ENCODE results near the gene TAPBPL. TPM values are rescaled to one million over a fixed set of nuclear protein-coding genes. Genes with fewer than 3 reads are reported as not detected.

Gene TAPBPL
- polyA plus RNA-seq, 4 donors, result 15.5 to 25.6 (median 19.5) TPM

DNA sequence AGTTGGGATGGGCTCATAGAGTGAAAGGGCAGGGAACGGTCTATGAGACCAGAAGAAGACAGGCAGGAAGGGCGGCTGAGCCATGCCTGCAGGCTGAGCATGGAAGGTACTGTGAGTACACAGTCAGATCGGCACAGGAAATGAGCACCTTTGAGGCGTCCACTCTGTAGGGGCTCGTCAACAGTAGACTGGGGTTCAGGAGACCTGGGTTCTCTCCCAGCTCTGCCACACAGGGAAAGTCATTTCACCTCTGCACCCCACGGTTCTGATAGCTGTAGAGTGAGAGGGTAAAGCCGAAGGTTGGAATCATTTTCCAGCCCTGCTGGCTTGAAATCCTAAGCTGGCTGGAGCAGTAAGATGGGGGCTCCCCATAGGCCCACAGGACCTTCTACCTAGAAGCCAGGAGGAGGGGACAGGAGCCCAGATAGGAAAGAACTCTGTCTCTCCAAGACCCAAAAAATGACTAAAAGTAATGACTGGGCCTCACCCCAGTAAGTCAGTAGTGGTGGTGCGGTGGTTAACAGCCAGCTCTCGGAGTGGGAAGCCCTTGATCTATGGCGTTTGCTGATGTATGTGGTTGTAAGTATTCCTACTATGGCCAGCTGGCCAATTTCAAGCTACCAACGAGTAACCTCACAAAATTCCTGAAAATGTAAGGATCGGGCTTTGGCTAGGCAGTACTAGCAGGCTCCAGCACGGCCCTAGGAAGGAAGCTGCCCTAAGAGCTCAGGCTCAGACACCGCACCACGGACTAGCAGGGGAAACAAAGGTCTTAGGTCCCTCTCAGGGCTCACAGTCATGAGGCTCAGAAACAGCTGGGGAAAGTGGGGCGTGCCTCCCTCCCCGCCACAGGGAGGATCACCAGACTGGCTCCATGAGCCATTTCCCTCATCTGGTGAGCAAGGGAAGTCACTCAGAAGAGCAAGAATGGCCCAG, 17.4 kb upstream of the TAPBPL start:
- DNase-seq (ENCODE audit: low read depth in 4 of 4, low spot score in 2 of 4), result no peak

DNA sequence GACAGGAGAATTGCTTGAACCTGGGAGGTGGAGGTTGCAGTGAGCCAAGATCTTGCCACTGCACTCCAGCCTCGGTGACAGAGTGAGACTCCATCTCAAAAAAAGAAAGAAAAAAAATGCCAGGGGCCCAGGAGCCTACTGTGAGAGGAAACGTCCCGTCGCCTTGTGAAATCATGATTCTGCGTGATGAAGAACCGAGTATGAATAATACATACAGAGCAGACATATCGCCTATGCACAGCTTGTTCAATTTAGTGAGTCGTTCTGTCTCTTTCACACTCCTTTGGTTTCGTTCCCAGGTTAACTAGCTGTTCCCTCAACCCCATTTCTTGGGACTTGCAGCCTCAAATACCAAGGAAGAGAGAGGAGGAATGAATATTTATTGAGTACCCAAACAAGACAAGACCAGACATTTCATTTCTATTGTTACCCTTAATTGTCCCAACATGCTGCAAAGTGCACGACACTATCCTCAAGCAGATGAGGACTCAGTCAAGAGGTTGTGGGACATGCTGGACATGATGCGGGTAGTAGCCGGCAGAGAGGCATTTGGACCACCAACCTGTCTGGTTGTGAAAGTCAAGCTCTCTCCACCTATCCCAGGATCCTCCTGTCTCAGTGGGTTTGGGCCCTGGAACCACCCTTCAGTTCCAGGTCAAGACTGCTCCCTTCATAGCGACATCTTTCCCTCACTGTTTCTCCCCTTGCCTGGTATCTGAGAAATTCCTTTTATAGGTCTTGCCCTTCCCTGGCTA, 15.7 kb upstream of the TAPBPL start:
- DNase-seq (ENCODE audit: low read depth in 4 of 4, low spot score in 2 of 4), result no peak

DNA sequence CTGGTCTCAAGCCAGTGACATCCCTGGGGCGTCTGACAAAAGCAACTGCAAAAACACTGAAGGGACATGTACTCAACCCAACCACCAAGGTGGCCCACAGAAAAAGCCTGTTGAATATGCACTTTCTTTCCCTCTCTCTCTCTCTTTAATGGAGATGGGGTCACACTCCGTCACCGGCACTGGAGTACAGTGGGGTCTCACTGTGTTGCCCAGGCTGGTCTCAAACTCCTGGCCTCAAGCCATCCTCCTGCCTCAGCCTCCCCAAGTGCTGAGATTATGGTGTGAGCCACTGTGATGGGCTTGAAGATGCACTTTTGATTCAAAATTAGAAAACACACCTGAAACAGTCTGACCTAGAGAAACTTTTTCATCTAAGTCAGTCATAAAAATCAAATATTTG, 14.3 kb upstream of the TAPBPL start:
- DNase-seq (ENCODE audit: low read depth in 4 of 4, low spot score in 2 of 4), result no peak

DNA sequence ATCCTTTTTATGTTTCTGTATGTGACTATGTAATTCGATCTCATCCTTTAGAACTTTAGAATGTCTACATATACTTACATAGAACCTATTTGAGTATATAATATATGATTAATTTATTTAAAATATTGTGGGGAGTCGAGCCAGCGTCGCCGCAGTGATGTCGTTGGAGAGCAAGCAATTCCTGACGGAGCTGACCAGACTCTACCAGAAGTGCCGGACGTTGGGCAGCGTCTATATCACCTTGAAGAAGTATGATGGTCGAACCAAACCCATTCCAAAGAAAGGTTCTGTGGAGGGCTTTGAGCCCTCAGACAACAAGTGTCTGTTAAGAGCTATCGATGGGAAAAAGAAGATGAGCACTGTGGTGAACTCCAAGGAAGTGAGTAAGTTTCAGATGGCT, 13.5 kb upstream of the TAPBPL start:
- DNase-seq (ENCODE audit: low read depth in 4 of 4, low spot score in 2 of 4), result no peak

DNA sequence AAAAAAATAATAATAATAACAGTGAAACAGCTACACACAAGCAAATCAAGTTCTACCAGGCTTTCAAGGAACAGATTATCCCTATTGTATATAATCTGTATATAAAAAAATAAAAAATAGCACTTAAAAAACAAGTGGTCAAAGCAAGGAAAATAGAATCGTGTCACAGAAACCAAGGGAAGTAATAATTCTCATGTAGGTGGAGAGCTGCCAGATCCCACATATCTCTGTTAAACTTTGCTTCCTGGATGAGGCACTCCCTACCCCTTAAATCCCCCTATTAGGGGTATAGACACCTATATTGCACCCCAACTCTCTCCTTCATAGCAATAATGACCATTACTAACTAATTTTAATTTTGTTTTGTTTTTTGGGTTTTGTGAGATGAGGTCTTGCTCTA, 11.5 kb upstream of the TAPBPL start:
- DNase-seq (ENCODE audit: low read depth in 4 of 4, low spot score in 2 of 4), result no peak

DNA sequence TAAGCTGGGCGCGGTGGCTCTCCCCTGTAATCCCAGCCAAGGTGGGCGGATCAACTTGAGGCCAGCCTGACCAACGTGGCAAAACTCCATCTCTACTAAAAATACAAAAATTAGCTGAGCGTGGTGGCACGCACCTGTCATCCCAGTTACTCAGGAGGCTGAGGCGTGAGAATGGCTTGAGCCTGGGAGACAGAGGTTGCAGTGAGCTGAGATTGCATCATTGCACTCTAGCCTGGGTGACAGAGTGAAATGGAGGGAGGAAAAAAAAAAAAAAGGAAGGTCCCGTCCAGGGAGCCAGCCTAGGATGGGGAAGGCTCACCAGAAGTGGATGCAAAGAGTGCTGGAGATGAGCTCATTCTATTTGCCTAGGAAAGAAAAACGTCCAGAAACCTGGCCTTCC, 9.0 kb upstream of the TAPBPL start:
- no peak for DNase-seq (ENCODE audit: low read depth in 4 of 4, low spot score in 2 of 4)

DNA sequence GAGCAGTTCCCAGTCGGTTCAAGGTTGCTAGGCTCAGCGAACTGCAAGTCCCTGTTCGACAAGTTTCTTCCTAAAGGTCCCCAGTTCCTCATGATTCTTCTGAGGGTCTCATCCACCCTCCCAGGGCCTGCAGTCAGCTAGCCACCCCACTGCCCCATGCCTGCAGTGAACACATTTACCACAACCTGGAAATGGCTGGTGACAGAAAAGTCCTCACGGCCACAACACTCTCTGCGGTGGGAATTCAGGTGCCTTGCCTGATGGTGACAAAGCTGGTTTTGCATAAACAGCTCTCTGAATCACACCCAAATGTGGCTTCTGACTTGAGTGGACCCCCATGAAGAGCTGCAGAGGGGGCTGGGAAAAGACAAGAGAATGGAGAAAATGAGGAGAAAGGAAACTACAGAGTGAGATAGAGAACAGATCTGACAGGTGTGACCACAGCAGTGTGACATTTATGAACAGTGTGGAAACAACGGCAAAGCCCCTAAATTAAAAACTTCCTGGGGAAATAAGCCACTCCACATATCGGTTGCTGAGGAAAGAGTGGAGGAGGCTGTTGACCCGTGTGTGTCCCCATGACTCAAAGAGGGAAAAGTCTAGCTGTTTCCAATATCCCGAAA, 8.4 kb upstream of the TAPBPL start:
- no peak for DNase-seq (ENCODE audit: low read depth in 4 of 4, low spot score in 2 of 4)

DNA sequence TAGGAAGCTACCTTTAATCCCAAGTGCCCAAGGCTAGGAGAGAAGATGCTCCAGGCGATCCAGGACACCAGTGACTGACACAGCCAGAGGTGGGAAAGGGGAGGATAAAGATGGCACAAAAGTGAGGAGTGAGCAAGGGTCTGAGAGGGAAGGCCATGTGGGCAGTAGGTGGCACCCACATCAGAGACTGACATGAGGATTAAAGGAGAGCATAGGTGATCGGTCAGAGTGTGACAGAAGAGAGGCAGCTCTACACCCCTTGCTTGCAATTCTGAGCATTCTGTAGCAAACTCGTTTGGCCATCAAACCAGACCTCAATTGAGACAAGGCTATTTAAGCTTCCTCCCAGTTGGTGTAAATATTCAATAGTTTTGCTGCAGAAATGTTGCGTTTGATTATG, 7.8 kb upstream of the TAPBPL start:
- no peak for DNase-seq (ENCODE audit: low read depth in 4 of 4, low spot score in 2 of 4)

DNA sequence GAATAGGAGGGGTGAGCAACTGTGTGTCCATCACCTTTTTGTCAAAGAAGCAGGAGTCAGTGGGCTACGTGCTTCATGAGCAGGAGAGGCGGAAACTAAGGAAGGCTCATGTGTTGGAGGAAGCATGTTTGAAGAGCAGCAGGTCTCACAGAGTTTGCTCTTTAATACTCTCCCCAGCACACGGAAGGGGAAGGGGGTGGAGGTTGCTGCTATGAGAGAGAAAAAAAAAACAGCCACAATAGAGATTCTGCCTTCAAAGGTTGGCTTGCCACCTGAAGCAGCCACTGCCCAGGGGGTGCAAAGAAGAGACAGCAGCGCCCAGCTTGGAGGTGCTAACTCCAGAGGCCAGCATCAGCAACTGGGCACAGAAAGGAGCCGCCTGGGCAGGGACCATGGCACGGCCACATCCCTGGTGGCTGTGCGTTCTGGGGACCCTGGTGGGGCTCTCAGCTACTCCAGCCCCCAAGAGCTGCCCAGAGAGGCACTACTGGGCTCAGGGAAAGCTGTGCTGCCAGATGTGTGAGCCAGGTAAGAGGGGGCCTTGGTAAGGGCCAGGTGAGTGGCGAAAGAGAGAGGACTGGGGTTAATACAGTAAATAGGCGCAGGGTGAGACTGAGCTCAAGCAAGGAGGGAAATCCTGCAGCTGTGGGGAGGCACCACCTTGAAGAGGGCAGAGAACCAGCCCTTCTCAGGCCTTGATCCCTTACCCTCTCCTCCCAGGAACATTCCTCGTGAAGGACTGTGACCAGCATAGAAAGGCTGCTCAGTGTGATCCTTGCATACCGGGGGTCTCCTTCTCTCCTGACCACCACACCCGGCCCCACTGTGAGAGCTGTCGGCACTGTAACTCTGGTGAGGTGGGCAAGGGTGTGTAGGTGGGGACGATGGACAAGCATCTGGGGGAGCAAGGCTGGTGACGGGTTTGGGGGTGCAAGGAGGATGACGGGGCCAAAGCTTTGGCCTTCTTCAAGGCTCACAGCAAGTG, 6.8 kb upstream of the TAPBPL start, which contains the start of gene CD27:
TSS of gene CD27 (plus strand) at position 252 of the 985 bp plus-strand sequence. CDS start at position 393, 141 bp downstream.
- no peak for DNase-seq (ENCODE audit: low read depth in 4 of 4, low spot score in 2 of 4)

DNA sequence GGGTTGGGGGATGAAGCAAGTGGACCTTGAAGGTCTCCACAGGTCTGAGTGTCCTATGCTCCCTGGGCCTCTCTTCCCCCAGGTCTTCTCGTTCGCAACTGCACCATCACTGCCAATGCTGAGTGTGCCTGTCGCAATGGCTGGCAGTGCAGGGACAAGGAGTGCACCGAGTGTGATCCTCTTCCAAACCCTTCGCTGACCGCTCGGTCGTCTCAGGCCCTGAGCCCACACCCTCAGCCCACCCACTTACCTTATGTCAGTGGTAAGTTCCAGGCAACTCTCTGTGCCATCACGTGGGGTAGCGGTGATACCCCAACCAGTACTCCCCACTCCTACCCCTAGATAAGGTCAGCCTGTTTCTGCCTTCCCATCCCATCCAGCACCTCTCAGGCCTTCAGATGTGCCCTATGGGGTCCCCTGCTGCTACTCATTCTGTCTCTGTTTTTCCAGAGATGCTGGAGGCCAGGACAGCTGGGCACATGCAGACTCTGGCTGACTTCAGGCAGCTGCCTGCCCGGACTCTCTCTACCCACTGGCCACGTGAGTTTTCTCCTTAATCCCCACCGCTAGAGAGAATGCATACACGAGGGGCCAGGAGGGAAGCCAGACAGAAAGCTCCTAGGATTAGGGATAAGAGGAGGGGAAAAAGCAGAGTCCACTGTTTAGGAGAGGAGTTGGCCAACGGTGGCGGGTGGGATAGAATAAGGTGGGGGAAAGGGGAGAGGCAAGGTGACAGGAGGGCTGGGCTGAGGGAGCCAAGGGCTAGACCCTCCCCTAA, 1.6 kb upstream of the TAPBPL start:
- no peak for DNase-seq (ENCODE audit: low read depth in 4 of 4, low spot score in 2 of 4)

DNA sequence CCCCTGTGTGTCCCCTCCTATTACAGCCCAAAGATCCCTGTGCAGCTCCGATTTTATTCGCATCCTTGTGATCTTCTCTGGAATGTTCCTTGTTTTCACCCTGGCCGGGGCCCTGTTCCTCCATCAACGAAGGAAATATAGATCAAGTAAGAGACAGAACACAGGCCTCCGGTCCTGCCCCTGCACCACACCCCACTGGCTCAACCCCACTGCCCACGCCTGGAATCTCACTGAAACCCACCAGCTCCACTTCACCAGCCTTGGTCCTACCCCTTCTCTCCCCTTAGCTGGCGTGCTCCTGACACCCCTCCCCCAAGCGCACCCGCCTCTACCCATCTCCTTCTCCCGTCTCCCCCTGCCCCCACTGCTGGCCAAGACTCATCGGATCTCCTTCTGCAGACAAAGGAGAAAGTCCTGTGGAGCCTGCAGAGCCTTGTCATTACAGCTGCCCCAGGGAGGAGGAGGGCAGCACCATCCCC, 934 bp upstream of the TAPBPL start:
- no peak for DNase-seq (ENCODE audit: low read depth in 4 of 4, low spot score in 2 of 4)

DNA sequence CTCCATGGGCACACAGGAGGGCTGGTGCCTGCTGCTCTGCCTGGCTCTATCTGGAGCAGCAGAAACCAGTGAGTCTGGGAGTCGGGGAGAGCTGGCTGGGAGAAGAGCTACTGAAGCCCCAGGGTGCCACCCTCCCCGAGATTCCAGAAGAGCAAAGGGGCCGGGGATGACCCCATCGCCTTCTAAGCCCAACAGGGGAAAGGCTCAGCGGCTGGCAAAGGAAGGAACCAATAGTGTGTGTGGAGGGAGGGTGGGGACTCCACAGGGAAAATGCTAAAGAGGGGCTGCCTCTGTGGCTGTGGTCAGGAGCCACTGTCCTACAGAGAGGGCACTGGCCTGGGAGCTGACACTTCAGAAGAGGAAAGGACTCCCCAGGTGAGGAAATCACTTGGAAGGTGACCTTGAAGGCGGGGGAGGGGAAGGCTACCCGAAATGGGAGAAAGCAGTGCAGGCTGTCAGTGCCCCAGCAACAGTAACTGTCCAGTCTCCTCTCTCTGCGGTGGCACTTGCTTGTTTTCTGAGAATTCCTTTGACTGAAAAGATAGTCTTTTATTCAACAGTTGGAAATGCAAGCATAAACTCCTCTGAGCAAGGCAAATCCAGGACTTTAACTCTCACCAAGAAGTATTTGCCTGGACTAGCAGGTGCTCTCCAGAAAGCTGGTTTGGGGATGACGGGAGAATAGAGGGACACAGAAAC, 552 bp downstream of the TAPBPL start:
- DNase-seq (ENCODE audit: low read depth in 4 of 4, low spot score in 2 of 4), result no peak

DNA sequence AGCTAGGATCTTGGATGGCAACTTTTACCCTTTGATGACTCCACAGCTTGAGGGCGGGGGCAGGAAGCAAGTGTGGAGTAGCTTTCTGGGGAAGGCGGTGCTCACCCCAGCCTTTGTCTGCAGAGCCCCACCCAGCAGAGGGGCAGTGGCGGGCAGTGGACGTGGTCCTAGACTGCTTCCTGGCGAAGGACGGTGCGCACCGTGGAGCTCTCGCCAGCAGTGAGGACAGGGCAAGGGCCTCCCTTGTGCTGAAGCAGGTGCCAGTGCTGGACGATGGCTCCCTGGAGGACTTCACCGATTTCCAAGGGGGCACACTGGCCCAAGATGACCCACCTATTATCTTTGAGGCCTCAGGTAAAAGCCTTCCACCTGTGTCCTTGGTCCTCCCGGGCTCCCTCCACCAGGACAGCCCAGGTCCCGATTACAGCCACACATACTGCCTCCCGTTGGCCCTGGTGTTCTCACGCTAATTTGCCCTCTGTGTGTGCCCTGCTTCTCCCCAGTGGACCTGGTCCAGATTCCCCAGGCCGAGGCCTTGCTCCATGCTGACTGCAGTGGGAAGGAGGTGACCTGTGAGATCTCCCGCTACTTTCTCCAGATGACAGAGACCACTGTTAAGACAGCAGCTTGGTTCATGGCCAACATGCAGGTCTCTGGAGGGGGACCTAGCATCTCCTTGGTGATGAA, 1.2 kb downstream of the TAPBPL start:
- DNase-seq (ENCODE audit: low read depth in 4 of 4, low spot score in 2 of 4), result no peak

DNA sequence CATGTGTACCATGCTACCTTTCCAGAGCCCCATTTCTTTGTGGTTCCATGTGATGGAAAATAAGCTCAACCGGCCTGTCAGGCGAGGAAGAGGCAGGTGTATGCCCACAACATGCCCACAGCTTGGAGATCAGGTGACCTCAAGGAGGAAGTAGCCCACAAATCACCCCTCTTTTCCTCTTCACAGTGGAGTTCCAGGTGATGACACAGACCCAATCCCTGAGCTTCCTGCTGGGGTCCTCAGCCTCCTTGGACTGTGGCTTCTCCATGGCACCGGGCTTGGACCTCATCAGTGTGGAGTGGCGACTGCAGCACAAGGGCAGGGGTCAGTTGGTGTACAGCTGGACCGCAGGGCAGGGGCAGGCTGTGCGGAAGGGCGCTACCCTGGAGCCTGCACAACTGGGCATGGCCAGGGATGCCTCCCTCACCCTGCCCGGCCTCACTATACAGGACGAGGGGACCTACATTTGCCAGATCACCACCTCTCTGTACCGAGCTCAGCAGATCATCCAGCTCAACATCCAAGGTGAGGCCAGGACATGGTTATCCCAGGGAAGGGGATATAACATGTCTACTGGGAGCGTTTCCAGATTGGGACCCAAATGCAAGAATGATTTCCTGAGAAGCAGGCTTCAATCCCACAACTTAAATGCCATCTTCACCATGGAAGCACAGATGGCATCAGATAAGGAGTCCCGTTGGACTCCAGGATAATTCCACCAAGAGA, 5.5 kb downstream of the TAPBPL start:
- no peak for DNase-seq (ENCODE audit: low read depth in 4 of 4, low spot score in 2 of 4)

DNA sequence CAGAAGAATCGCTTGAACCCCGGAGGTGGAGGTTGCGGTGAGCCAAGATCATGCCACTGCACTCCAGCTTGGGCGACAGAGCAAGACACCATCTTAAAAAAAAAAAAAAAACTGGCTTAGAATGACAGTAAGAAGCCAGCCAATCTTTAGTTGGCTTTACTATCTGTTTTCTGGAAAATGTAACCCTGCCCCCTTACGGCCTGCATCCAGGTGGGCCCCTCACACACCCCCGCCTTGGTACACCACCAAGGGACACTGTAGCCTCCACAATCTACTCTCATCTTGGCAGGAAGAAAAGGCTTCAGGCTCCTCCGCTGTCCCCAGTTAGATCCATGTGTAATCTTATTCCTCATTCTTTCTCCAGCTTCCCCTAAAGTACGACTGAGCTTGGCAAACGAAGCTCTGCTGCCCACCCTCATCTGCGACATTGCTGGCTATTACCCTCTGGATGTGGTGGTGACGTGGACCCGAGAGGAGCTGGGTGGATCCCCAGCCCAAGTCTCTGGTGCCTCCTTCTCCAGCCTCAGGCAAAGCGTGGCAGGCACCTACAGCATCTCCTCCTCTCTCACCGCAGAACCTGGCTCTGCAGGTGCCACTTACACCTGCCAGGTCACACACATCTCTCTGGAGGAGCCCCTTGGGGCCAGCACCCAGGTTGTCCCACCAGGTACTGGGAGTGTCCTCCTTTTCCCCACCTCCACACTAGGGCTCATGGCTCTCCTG, 6.6 kb downstream of the TAPBPL start:
- no peak for DNase-seq (ENCODE audit: low read depth in 4 of 4, low spot score in 2 of 4)

DNA sequence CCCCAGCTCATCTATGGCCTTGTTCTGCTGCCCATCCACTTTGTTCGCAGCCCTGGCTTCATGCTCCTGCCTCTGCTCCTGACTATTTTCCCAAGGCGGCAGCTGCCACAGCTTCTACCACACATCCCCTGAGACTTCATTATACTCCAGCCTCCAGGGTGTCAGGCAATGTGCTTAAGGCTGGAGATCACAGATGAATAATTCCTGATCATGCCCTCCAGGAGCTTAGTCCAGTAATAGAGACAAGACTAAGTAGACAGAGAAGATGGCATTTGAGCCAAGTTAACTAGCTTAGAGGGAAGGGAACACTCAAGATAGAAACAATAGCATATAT, 7.1 kb downstream of the TAPBPL start:
- no peak for DNase-seq (ENCODE audit: low read depth in 4 of 4, low spot score in 2 of 4)
